ENCODE results near the gene CHRNA9. TPM values are rescaled to one million over a fixed set of nuclear protein-coding genes. Genes with fewer than 3 reads are reported as not detected.
A peak's percentile ranks its signal among the peaks of the same experiment; 100 is the strongest.
"Not testable (repeated sequence)": the region's sequence is repeated elsewhere in the genome, so short reads cannot be mapped to it uniquely, and the experiment has no call there.

The CHRNA9 gene
- total RNA-seq, 1 donor from 2014 or later = 2.8 TPM

DNA sequence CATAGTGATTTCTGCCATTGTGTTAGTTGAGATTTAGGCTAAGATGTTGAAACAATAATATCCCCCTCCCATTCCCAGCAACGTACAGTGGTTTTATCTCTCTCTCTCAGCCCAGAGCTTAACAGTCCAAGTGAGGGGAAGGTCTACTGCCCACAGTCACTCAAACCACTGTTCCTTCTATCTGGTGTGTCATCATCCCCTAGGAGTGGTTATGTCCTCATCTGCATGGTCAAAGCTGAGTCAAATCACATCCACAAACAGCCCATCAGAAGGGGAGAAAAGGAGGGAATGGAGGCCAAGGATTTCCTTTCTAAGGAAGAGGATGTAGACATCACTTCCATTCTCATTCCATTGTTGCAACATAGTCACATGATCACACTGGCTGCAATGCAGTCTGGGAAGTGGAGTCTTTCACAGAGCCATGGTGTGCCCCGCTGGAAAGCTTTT is 42.8 kb upstream of the CHRNA9 start:
- no peak for FAIRE-seq
- peaks cover 2% of the 10 kb centered on the region for H3K27me3 Mint-ChIP-seq (ENCODE audit: low read depth, unreplicated experiment)
- no peak for DNase-seq (ENCODE audit: low read depth)

DNA sequence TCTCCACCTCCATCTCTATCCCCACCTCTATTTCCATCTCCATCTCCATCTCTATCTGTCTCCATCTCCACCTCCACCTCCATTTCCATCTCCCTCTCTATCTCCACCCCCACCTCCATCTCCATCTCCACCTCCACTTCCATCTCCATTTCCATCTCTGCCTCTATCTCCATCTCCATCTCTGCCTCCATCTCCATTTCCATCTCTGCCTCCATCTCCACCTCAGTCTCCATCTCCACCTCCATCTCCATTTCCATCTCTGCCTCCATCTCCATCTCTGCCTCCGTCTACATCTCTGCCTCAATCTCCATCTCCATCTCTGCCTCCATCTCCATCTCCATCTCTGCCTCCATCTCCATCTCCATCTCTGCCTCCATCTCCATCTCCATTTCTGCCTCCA is 40.8 kb upstream of the CHRNA9 start:
- no peaks in the 10 kb centered on the region for H3K36me3 ChIP-seq (ENCODE audit: insufficient read depth, low read length)
- peaks cover 2% of the 10 kb centered on the region for H3K27me3 Mint-ChIP-seq (ENCODE audit: low read depth, unreplicated experiment)
- no peaks in the 10 kb centered on the region for H3K27me3 ChIP-seq (ENCODE audit: insufficient read depth, low read length)
- no peak for FAIRE-seq
- no peak overlapping the region for H3K27ac Mint-ChIP-seq (ENCODE audit: unreplicated experiment)
- no peak overlapping the region for H2AFZ ChIP-seq (ENCODE audit: low read depth, low read length)
- TF ChIP-seq, protein P1, sequence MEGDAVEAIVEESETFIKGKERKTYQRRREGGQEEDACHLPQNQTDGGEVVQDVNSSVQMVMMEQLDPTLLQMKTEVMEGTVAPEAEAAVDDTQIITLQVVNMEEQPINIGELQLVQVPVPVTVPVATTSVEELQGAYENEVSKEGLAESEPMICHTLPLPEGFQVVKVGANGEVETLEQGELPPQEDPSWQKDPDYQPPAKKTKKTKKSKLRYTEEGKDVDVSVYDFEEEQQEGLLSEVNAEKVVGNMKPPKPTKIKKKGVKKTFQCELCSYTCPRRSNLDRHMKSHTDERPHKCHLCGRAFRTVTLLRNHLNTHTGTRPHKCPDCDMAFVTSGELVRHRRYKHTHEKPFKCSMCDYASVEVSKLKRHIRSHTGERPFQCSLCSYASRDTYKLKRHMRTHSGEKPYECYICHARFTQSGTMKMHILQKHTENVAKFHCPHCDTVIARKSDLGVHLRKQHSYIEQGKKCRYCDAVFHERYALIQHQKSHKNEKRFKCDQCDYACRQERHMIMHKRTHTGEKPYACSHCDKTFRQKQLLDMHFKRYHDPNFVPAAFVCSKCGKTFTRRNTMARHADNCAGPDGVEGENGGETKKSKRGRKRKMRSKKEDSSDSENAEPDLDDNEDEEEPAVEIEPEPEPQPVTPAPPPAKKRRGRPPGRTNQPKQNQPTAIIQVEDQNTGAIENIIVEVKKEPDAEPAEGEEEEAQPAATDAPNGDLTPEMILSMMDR (IDR thresholded peaks at IDR 0.05; ENCODE audit: insufficient read depth, low read depth, low read length) = no peak
- TF ChIP-seq EZH2 (IDR thresholded peaks at IDR 0.05; ENCODE audit: insufficient read depth, low read length) = no peak
- H3K4me2 ChIP-seq (ENCODE audit: low read length) = no peak overlapping the region
- H3K9ac ChIP-seq (ENCODE audit: low read length) = no peak overlapping the region
- H3K9me3 Mint-ChIP-seq (ENCODE audit: unreplicated experiment) = no peaks in the 10 kb centered on the region
- no peak overlapping the region for H3K4me3 ChIP-seq (ENCODE audit: insufficient read depth, low read depth, low read length)
- H3K79me2 ChIP-seq (ENCODE audit: insufficient read depth, low read length) = no peaks in the 10 kb centered on the region
- no peaks in the 10 kb centered on the region for H3K36me3 Mint-ChIP-seq (ENCODE audit: low read depth, unreplicated experiment)
- H3K4me1 ChIP-seq (ENCODE audit: insufficient read depth, low read length) = no peaks in the 10 kb centered on the region
- no peaks in the 10 kb centered on the region for H4K20me1 ChIP-seq (ENCODE audit: insufficient read depth, low read length)
- H3K9me3 ChIP-seq (ENCODE audit: insufficient read depth, low read depth, low read length) = peaks cover 7% of the 10 kb centered on the region
- H3K4me3 Mint-ChIP-seq (ENCODE audit: unreplicated experiment) = no peak overlapping the region
- H3K27ac ChIP-seq (ENCODE audit: low read depth, low read length) = no peak overlapping the region
- DNase-seq (ENCODE audit: low read depth) = no peak
- H3K4me1 Mint-ChIP-seq (ENCODE audit: low read depth, unreplicated experiment) = peaks cover 6% of the 10 kb centered on the region

More for the DNA sequence above, 42.8 kb upstream of the CHRNA9 start:
- Histone ChIP-seq H2AFZ (ENCODE audit: low read depth, low read length) (peak overlapping the region; percentile 38), H3K36me3 (ENCODE audit: insufficient read depth, low read length) (no peaks in the 10 kb centered on the region), H3K9me3 (ENCODE audit: insufficient read depth, low read depth, low read length) (peaks cover 7% of the 10 kb centered on the region), H3K27ac (ENCODE audit: low read depth, low read length) (no peak overlapping the region), H3K4me1 (ENCODE audit: insufficient read depth, low read length) (no peaks in the 10 kb centered on the region), H3K79me2 (ENCODE audit: insufficient read depth, low read length) (no peaks in the 10 kb centered on the region), H4K20me1 (ENCODE audit: insufficient read depth, low read length) (no peaks in the 10 kb centered on the region), H3K27me3 (ENCODE audit: insufficient read depth, low read length) (no peaks in the 10 kb centered on the region), H3K4me3 (ENCODE audit: insufficient read depth, low read depth, low read length) (no peak overlapping the region), H3K4me2 (ENCODE audit: low read length) (no peak overlapping the region), H3K9ac (ENCODE audit: low read length) (no peak overlapping the region)
- Mint-ChIP-seq H3K4me3 (ENCODE audit: unreplicated experiment) (no peak overlapping the region), H3K4me1 (ENCODE audit: low read depth, unreplicated experiment) (peaks cover 7% of the 10 kb centered on the region), H3K9me3 (ENCODE audit: unreplicated experiment) (no peaks in the 10 kb centered on the region), H3K27ac (ENCODE audit: unreplicated experiment) (no peak overlapping the region), H3K36me3 (ENCODE audit: low read depth, unreplicated experiment) (no peaks in the 10 kb centered on the region)
- TF ChIP-seq, protein P1 (IDR thresholded peaks at IDR 0.05; ENCODE audit: insufficient read depth, low read depth, low read length) = no peak
- no peak for TF ChIP-seq EZH2 (IDR thresholded peaks at IDR 0.05; ENCODE audit: insufficient read depth, low read length)

DNA sequence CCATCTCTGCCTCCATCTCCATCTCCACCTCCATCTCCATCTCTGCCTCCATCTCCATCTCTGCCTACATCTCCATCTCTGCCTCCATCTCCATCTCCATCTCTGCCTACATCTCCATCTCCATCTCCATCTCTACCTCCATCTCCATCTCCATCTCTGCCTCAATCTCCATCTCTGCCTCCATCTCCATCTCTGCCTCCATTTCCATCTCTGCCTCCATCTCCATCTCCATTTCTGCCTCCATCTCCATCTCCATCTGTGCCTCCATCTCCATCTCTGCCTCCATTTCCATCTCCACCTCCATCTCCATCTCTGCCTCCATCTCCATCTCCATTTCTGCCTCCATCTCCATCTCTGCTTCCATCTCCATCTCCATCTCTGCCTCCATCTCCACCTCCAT is 40.1 kb upstream of the CHRNA9 start:
- H3K4me1 ChIP-seq (ENCODE audit: insufficient read depth, low read length); FAIRE-seq: not testable (repeated sequence)

More for the DNA sequence above, 40.1 kb upstream of the CHRNA9 start:
- H3K4me3 Mint-ChIP-seq (ENCODE audit: unreplicated experiment); H3K36me3 Mint-ChIP-seq (ENCODE audit: low read depth, unreplicated experiment); H3K4me1 Mint-ChIP-seq (ENCODE audit: low read depth, unreplicated experiment); H3K9ac ChIP-seq (ENCODE audit: low read length); H4K20me1 ChIP-seq (ENCODE audit: insufficient read depth, low read length); H2AFZ ChIP-seq (ENCODE audit: low read depth, low read length); H3K4me3 ChIP-seq (ENCODE audit: insufficient read depth, low read depth, low read length); H3K27me3 ChIP-seq (ENCODE audit: insufficient read depth, low read length); H3K36me3 ChIP-seq (ENCODE audit: insufficient read depth, low read length); H3K4me2 ChIP-seq (ENCODE audit: low read length); H3K27ac ChIP-seq (ENCODE audit: low read depth, low read length); H3K79me2 ChIP-seq (ENCODE audit: insufficient read depth, low read length); H3K9me3 ChIP-seq (ENCODE audit: insufficient read depth, low read depth, low read length); DNase-seq (ENCODE audit: low read depth); H3K9me3 Mint-ChIP-seq (ENCODE audit: unreplicated experiment); H3K27me3 Mint-ChIP-seq (ENCODE audit: low read depth, unreplicated experiment); H3K27ac Mint-ChIP-seq (ENCODE audit: unreplicated experiment): not testable (repeated sequence)

Data from astrocyte (in vitro differentiated cells and primary cell).